NCI-H69 (cell line): ENCODE data around the gene OR10A5.
"Not testable (repeated sequence)": the region's sequence is repeated elsewhere in the genome, so short reads cannot be mapped to it uniquely, and the experiment has no call there.

ENCODE experiments used
- DNase-seq: peaks from one replicate; lab custom pipeline; 2025; lab: John Stamatoyannopoulos, UW

Gene OR10A5

GRCh38 chr11:6876325-6876724 is 30.8 kb downstream of the OR10A5 start, which contains the start of gene OR10A4:
Gene OR10A4 (plus strand): TSS chr11:6876625. CDS start chr11:6876648, 23 bp downstream.
- DNase-seq: no peak

DNA sequence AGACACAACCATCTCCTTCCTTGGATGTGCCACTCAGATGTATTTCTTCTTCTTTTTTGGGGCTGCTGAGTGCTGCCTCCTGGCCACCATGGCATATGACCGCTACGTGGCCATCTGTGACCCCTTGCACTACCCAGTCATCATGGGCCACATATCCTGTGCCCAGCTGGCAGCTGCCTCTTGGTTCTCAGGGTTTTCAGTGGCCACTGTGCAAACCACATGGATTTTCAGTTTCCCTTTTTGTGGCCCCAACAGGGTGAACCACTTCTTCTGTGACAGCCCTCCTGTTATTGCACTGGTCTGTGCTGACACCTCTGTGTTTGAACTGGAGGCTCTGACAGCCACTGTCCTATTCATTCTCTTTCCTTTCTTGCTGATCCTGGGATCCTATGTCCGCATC is 31.4 kb downstream of the OR10A5 start:
- DNase-seq: no peak

DNA sequence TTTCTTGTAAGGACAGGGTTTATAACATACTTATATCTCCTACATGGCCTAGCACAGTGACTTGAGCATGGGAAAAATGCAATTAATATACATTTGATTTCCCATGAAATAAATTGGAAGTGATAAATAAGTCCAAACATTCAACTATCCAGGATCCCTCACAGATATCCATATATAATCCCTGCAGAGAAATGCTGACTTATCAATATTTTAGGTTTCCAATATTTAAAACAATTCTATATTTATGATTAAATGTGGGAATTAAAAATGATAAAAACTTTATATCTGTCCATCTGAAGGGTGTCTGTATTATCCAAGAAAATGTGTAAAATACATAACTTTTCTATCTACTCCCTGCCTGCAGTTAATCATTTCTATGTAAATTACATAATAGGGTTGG is 37.3 kb downstream of the OR10A5 start:
- DNase-seq: no peak

DNA sequence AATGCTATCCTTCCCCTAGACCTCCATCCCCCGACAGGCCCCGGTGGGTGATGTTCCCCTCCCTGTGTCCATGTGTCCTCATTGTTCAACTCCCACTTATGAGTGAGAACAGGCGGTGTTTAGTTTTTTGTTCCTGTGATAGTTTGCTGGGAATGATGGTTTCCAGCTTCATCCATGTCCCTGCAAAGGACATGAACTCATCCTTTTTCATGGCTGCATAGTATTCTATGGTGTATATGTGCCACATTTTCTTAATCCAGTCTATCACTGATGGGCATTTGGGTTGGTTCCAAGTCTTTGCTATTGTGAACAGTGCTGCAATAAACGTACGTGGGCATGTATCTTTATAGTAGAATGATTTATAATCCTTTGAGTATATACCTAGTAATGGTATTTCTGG is 42.2 kb downstream of the OR10A5 start:
- DNase-seq: not testable (repeated sequence)

GRCh38 chr11:6888830-6889229 is 43.3 kb downstream of the OR10A5 start:
- DNase-seq: no peak

- DNase-seq: no peak
These were observed 44.4 kb downstream of the OR10A5 start for GRCh38 chr11:6889835-6890234.

- DNase-seq: no peak
These were observed 46.9 kb downstream of the OR10A5 start, which contains the start of gene OR2D2 for GRCh38 chr11:6892400-6892799. Gene OR2D2 (minus strand): TSS chr11:6892500. CDS start chr11:6892500, 0 bp downstream.

DNA sequence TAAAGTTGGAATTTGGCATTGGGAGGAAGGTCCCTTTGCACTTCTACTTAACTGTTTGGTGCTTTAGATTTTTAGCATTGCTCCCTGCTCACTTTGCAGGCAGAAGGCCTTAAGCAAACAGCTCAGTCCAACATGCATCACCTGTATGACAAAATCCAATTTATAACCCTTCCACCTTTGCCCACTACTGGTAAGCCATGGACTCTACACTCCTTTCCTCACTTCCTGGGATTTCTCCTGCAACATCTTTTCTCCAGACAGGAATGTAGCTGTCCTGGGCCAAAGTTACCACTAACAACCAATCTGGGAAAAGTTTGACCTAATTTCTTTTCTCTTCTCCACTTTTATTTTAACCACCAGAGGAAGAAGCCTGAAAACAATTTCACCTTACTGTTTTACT is 48.6 kb downstream of the OR10A5 start:
- no peak for DNase-seq

DNA sequence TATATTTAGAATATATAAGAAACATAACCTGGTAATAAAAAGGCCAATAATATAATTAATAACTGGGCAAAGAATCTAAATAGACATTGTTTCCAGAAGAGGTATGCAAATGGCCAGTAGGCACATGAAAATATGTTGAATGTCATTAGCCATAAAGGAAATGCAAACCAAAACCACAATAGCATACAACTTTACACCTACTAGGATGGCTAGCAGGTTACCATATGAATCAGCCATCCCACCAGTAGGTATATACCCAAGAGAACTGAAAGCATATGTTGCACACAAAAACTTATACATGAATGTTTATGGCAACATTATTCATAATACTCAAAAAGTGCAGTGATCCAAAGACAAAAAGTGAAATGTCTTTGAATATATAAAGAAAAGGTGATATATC is 49.5 kb downstream of the OR10A5 start:
- no peak for DNase-seq
